Activated CD8-positive, alpha-beta T cell treated with anti-CD3 and anti-CD28 coated beads for 36 hours (primary cell): ENCODE measurements around the gene GDPD1. TPM values are rescaled to one million over a fixed set of nuclear protein-coding genes. Genes with fewer than 3 reads are reported as not detected.
"Not testable (repeated sequence)": the region's sequence is repeated elsewhere in the genome, so short reads cannot be mapped to it uniquely, and the experiment has no call there.

Source experiments
- ATAC-seq: fragments of 200-7000 bp; cut with Tn5 transposase; one replicate; pipeline ENCODE4 v1.10.0; 2021; ENCODE audit warnings: mild to moderate bottlenecking, moderate library complexity
- CTCF ChIA-PET: fragments of 350-600 bp; sonication (Branson Sonifier 250); formaldehyde crosslinking; loops from one replicate; lab custom pipeline; 2021; ENCODE audit warnings: antibody characterized with exemption; lab: Charles Lee
- POLR2A ChIA-PET: fragments of 350-600 bp; sonication (Branson Sonifier 250); formaldehyde crosslinking; loops from one replicate; lab custom pipeline; 2021; ENCODE audit warnings: antibody characterized with exemption; lab: Charles Lee
- DNase-seq: peaks from one replicate; pipeline ENCODE4 v3.0.0-alpha.2; 2020
- H3K27ac Mint-ChIP-seq: one replicate; pipeline ENCODE4 v1.8.0; 2021; ENCODE audit warnings: mild to moderate bottlenecking, mixed read lengths
- H3K27me3 Mint-ChIP-seq: one replicate; pipeline ENCODE4 v1.8.0; 2021; ENCODE audit warnings: mixed read lengths
- H3K36me3 Mint-ChIP-seq: one replicate; pipeline ENCODE4 v1.8.0; 2021; ENCODE audit warnings: low read depth, mixed read lengths
- H3K4me1 Mint-ChIP-seq: one replicate; pipeline ENCODE4 v1.8.0; 2021; ENCODE audit warnings: low read depth, mixed read lengths
- H3K4me3 Mint-ChIP-seq: one replicate; pipeline ENCODE4 v1.8.0; 2021; ENCODE audit warnings: mild to moderate bottlenecking, moderate library complexity, mixed read lengths
- H3K9me3 Mint-ChIP-seq: one replicate; pipeline ENCODE4 v1.8.0; 2021; ENCODE audit warnings: mixed read lengths
- CTCF ChIP-seq: fragments of 200-600 bp; IDR thresholded peaks from one replicate; pipeline ENCODE4 v1.8.0; 2022; ENCODE audit warnings: antibody characterized with exemption, mild to moderate bottlenecking
- intact Hi-C: fragments of 100-400 bp; cut with micrococcal nuclease; formaldehyde crosslinking; loops from one replicate; pipeline ENCODE4 v1.10.0; 2022
- total RNA-seq, 2 experiments: library from RNA; stranded (reverse); gene quantifications; one replicate each; pipeline ENCODE4 v1.2.3, GENCODE V29; 2021

Gene GDPD1
- total RNA-seq, 2 experiments from 2014 or later, result 1.3 to 2.0 TPM

- Mint-ChIP-seq H3K9me3 (no peaks in the 10 kb centered on the region), H3K27ac (no peak overlapping the region), H3K4me3 (no peak overlapping the region), H3K4me1 (no peaks in the 10 kb centered on the region), H3K27me3 (no peaks in the 10 kb centered on the region), H3K36me3 (peaks cover 10% of the 10 kb centered on the region)
- DNase-seq (no peak), ATAC-seq (no peak)
- ChIA-PET POLR2A (no interaction called here), CTCF (interaction anchor here (1.5 kb wide), 1 partner anchor 13 kb away, joined by 3 read pairs; no protein-coding TSS in a partner anchor)
- no peak for TF ChIP-seq CTCF
- intact Hi-C loops, result no loop called here
Observed at GRCh38 chr17:59178266-59178985, 41.9 kb upstream of the GDPD1 start.

GRCh38 chr17:59179601-59180000, 40.7 kb upstream of the GDPD1 start:
- DNase-seq, ATAC-seq, intact Hi-C loops, H3K27me3 Mint-ChIP-seq, H3K36me3 Mint-ChIP-seq, H3K27ac Mint-ChIP-seq, CTCF ChIA-PET, POLR2A ChIA-PET, H3K4me1 Mint-ChIP-seq, H3K9me3 Mint-ChIP-seq, H3K4me3 Mint-ChIP-seq: not testable (repeated sequence)

GRCh38 chr17:59180626-59181025, 39.7 kb upstream of the GDPD1 start:
- DNase-seq (no peak), ATAC-seq (no peak)
- Mint-ChIP-seq H3K4me3 (no peak overlapping the region), H3K27me3 (no peaks in the 10 kb centered on the region), H3K27ac (no peak overlapping the region), H3K9me3 (no peaks in the 10 kb centered on the region), H3K36me3 (peaks cover 6% of the 10 kb centered on the region), H3K4me1 (no peaks in the 10 kb centered on the region)
- no peak for TF ChIP-seq CTCF
- ChIA-PET CTCF (no interaction called here), POLR2A (no interaction called here)
- intact Hi-C loops, result no loop called here

GRCh38 chr17:59181481-59181880, 38.8 kb upstream of the GDPD1 start:
- Mint-ChIP-seq H3K4me3 (no peak overlapping the region), H3K27ac (no peak overlapping the region), H3K9me3 (no peaks in the 10 kb centered on the region), H3K36me3 (peaks cover 11% of the 10 kb centered on the region), H3K27me3 (no peaks in the 10 kb centered on the region), H3K4me1 (no peaks in the 10 kb centered on the region)
- ChIA-PET POLR2A (no interaction called here), CTCF (no interaction called here)
- DNase-seq, result no peak
- intact Hi-C loops, result no loop called here
- no peak for TF ChIP-seq CTCF
- no peak for ATAC-seq

- no peak overlapping the region for H3K27ac Mint-ChIP-seq
- DNase-seq, result no peak
- TF ChIP-seq CTCF, result no peak
- POLR2A ChIA-PET, result no interaction called here
- ATAC-seq, result no peak
- H3K4me1 Mint-ChIP-seq, result no peaks in the 10 kb centered on the region
- H3K36me3 Mint-ChIP-seq, result peaks cover 20% of the 10 kb centered on the region
- no peaks in the 10 kb centered on the region for H3K9me3 Mint-ChIP-seq
- no peaks in the 10 kb centered on the region for H3K27me3 Mint-ChIP-seq
- intact Hi-C loops, result no loop called here
- CTCF ChIA-PET, result no interaction called here
- no peak overlapping the region for H3K4me3 Mint-ChIP-seq
Observed at GRCh38 chr17:59185997-59186396, 34.3 kb upstream of the GDPD1 start.
